ENCODE measurements around the gene PRRX2.

Gene PRRX2

GRCh38 chr9:129649726-129650679, 15.4 kb upstream of the PRRX2 start:
- Histone ChIP-seq H4K20me1 (ENCODE audit: insufficient read depth, low read length) (no peaks in the 10 kb centered on the region), H3K4me2 (ENCODE audit: low read length) (no peak overlapping the region), H3K36me3 (ENCODE audit: insufficient read depth, low read length) (no peaks in the 10 kb centered on the region), H3K4me3 (ENCODE audit: low read depth, low read length, poor library complexity, severe bottlenecking) (no peak overlapping the region), H3F3A (ENCODE audit: insufficient read depth, low read length) (no peaks in the 10 kb centered on the region), H3K27me3 (ENCODE audit: insufficient read depth, low read length) (no peaks in the 10 kb centered on the region), H2AFZ (ENCODE audit: low read length) (no peak overlapping the region), H3K27ac (ENCODE audit: low read depth, low read length, poor library complexity, severe bottlenecking) (no peak overlapping the region), H3K9ac (ENCODE audit: low read length) (no peak overlapping the region), H3K9me2 (ENCODE audit: low read depth, low read length) (no peaks in the 10 kb centered on the region), H3K9me3 (ENCODE audit: low read length) (no peaks in the 10 kb centered on the region), H3K4me1 (ENCODE audit: insufficient read depth, low read length, severe bottlenecking) (no peaks in the 10 kb centered on the region), H3K79me2 (ENCODE audit: insufficient read depth, low read length) (no peaks in the 10 kb centered on the region)
- TF ChIP-seq CTCF (IDR thresholded peaks at IDR 0.05; ENCODE audit: low read length) (no peak), EZH2 (IDR thresholded peaks at IDR 0.05; ENCODE audit: borderline replicate concordance, low read length) (no peak)

- no peak overlapping the region for H3K9ac ChIP-seq (ENCODE audit: low read length)
- no peaks in the 10 kb centered on the region for H3K27me3 ChIP-seq (ENCODE audit: insufficient read depth, low read length)
- H3K4me1 ChIP-seq (ENCODE audit: insufficient read depth, low read length, severe bottlenecking) = no peaks in the 10 kb centered on the region
- no peak overlapping the region for H3K27ac ChIP-seq (ENCODE audit: low read depth, low read length, poor library complexity, severe bottlenecking)
- no peaks in the 10 kb centered on the region for H3K36me3 ChIP-seq (ENCODE audit: insufficient read depth, low read length)
- H3K4me2 ChIP-seq (ENCODE audit: low read length) = no peak overlapping the region
- no peak overlapping the region for H3K4me3 ChIP-seq (ENCODE audit: low read depth, low read length, poor library complexity, severe bottlenecking)
- H2AFZ ChIP-seq (ENCODE audit: low read length) = no peak overlapping the region
- TF ChIP-seq CTCF (IDR thresholded peaks at IDR 0.05; ENCODE audit: low read length) (no peak), EZH2 (IDR thresholded peaks at IDR 0.05; ENCODE audit: borderline replicate concordance, low read length) (no peak)
- no peaks in the 10 kb centered on the region for H4K20me1 ChIP-seq (ENCODE audit: insufficient read depth, low read length)
- no peaks in the 10 kb centered on the region for H3F3A ChIP-seq (ENCODE audit: insufficient read depth, low read length)
- no peaks in the 10 kb centered on the region for H3K9me3 ChIP-seq (ENCODE audit: low read length)
- H3K79me2 ChIP-seq (ENCODE audit: insufficient read depth, low read length) = no peaks in the 10 kb centered on the region
- H3K9me2 ChIP-seq (ENCODE audit: low read depth, low read length) = no peaks in the 10 kb centered on the region
Observed at GRCh38 chr9:129650680-129651235, 14.7 kb upstream of the PRRX2 start.

- no peaks in the 10 kb centered on the region for H3K4me1 ChIP-seq (ENCODE audit: insufficient read depth, low read length, severe bottlenecking)
- no peaks in the 10 kb centered on the region for H3K9me2 ChIP-seq (ENCODE audit: low read depth, low read length)
- no peaks in the 10 kb centered on the region for H3K79me2 ChIP-seq (ENCODE audit: insufficient read depth, low read length)
- no peaks in the 10 kb centered on the region for H4K20me1 ChIP-seq (ENCODE audit: insufficient read depth, low read length)
- no peak overlapping the region for H3K9ac ChIP-seq (ENCODE audit: low read length)
- H3K4me2 ChIP-seq (ENCODE audit: low read length) = no peak overlapping the region
- H3K27ac ChIP-seq (ENCODE audit: low read depth, low read length, poor library complexity, severe bottlenecking) = no peak overlapping the region
- H3K9me3 ChIP-seq (ENCODE audit: low read length) = no peaks in the 10 kb centered on the region
- no peak overlapping the region for H2AFZ ChIP-seq (ENCODE audit: low read length)
- no peaks in the 10 kb centered on the region for H3K27me3 ChIP-seq (ENCODE audit: insufficient read depth, low read length)
- no peaks in the 10 kb centered on the region for H3F3A ChIP-seq (ENCODE audit: insufficient read depth, low read length)
- H3K36me3 ChIP-seq (ENCODE audit: insufficient read depth, low read length) = no peaks in the 10 kb centered on the region
- TF ChIP-seq EZH2 (IDR thresholded peaks at IDR 0.05; ENCODE audit: borderline replicate concordance, low read length) (no peak), CTCF (IDR thresholded peaks at IDR 0.05; ENCODE audit: low read length) (no peak)
- H3K4me3 ChIP-seq (ENCODE audit: low read depth, low read length, poor library complexity, severe bottlenecking) = no peak overlapping the region
Observed at GRCh38 chr9:129653823-129654553, 11.5 kb upstream of the PRRX2 start.

All from OCI-LY1 (cell line).